NCI-H526 treated with DMSO at 0.1 percent for 48 hours (cell line): ENCODE data around the gene STK16.

Experiments used
- DNase-seq: peaks from one replicate; lab custom pipeline; 2025; lab: John Stamatoyannopoulos, UW

STK16 gene

DNA sequence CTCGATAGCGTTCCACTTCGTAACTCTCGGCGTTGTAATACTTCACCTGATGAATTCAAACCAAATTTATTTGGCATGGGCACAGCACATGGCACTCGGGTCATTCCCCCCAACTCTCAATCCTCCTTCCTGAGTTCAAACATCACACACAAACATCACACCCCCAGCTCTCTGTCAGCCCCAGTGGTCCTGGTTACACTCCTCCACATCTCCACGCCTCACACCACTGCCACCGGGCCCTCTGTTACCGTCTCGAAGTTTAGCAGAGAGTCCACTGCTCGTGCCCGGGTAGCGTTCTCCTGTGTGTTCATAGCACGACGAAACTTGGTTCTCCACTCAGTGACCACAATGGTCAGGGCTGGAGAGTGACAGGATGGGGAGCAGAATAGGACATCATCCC is 31.1 kb upstream of the STK16 start:
- DNase-seq = no peak

DNA sequence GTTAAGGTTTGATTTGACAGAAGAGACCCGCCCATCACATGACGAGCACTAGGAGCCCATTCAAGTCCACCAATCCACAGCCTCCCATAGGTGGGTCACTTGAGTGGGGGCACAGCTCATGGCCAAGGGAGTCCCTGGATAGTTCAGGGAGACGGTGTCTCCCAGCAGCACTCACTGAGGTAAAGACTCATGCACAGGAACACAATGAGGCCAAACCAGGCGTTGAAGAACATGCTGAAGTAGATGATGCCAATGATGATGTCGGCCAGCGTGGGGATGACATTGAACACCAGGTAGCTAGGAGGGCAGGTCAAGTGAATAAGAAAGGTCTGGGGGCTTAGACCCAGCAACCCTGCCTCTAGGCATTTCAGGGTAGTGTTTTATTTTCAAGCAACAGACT is 30.5 kb upstream of the STK16 start:
- no peak for DNase-seq

DNA sequence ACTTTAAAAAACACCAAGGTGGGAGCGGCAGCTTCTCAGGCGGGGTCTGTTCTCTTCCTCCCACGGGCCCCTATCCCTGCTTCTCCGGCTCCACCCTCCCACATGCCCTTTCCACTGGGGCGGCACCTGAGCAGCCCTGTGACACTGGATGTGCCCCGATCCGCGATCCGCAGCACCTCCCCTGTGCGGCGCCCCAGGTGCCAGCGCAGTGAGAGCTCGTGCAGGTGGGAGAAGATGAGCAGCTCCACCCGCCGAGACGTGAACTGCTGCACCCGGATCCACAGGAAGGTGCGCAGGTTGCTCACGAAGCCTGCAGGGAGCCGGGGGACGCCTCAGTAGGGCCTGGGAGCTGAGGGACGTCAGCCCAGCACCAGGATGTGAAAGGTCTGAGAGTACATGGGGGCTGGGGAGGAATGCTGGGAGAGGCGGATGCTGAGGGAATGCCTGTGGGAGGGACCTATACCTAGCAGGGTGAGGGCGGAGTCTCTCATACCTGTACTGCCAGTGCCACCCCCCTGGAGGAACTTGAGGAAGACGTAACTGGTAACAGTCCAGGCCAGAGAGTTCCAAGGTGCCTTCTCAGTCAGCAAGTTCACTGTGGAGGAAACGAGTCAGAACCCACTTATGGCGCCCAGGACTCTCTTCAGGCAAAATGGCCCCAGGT is 29.3 kb upstream of the STK16 start:
- no peak for DNase-seq

DNA sequence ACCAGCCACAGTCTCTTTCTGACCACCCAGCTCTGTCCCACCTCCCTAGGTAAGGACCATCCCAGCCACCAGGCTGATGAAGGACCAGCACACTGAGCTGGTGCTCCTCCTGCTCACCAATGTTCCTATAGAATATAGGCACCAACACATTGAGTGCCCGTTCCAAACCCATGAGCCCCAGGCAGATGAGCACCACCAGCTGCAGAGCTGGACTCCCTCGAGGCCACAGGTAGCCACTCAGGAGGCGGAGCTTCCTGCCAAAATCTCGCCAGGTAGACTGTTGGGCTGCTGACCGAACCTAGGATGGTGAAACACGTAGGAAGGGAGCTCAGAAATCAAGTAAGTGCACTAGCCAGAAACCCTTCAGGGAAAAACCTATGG is 28.8 kb upstream of the STK16 start:
- no peak for DNase-seq

DNA sequence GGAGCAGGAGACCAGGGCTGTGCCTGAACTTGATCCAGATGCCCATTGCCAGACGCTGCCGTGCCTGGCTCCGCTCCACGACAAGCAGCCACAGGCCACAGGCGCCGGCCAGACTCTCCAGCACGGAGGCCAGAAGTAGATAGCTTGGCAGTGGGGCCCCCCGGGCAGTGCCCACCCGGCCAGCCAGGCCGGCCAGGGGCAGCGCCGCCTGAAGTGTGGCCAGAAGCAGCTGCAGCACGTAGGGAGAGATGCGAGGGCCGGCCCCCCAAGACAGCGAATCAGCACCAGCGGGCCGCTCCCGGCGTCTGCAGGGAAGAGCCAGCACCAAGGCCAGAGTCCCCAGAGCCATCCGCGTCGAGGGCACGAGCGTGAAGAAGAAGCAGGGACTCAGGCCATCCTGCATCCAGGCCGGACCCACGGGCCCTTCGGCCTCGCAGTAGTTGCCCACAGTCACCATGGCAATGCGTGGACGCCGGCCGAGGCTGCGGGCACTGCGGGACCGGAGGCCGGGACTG is 27.0 kb upstream of the STK16 start:
- DNase-seq = peak; percentile 35

DNA sequence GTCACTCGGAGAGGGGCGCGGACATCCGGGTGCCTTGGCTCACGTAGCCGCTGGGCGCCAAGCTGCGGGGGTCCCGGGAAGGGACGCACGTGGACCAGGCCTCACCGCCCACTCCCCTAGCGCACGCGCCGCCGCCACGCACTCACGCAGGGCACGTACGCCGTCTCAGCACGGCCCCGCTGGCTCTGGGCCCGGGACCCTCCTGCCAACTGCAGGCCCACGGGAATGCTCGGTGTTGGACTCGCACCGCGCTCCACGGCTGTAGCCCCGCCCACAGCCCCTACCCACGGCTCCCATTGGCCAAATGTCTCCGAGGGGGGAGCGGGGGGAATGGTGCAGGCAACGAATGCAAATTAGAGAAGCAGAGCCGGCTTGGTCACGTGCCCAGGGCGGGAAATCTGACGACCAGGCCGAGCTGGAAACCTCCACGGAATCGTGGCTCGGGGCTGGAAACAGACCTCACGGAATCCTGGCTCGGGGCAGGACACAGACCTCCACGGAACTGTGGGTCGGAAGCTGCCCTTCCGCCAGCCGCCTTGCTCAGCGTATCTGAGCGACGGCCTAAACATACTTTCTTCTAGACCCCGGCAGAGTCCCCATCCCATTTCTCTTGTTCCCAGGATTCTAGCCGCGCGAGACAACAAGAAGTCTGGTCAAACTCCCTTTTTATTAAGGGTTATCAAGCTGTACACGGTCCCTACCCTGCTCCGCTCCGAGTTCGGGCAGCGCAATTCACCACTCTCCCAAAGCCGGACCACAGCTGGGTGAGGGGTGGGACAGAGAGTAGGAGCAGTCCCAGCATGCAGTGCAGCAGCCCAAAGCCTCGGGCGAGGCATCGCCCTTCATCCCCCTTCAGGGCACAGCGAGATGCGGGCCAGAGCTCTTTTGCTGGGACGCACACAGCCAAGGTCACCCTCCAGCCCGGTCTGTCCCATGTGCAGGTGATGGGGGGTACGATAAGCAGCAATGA is 26.3 kb upstream of the STK16 start, which contains the start of gene ABCB6:
Gene ABCB6, minus strand, starts transcription at position 227 of the 970 bp plus-strand sequence. CDS start 285 bp downstream, outside the sequence.
- peak; percentile 88 for DNase-seq

DNA sequence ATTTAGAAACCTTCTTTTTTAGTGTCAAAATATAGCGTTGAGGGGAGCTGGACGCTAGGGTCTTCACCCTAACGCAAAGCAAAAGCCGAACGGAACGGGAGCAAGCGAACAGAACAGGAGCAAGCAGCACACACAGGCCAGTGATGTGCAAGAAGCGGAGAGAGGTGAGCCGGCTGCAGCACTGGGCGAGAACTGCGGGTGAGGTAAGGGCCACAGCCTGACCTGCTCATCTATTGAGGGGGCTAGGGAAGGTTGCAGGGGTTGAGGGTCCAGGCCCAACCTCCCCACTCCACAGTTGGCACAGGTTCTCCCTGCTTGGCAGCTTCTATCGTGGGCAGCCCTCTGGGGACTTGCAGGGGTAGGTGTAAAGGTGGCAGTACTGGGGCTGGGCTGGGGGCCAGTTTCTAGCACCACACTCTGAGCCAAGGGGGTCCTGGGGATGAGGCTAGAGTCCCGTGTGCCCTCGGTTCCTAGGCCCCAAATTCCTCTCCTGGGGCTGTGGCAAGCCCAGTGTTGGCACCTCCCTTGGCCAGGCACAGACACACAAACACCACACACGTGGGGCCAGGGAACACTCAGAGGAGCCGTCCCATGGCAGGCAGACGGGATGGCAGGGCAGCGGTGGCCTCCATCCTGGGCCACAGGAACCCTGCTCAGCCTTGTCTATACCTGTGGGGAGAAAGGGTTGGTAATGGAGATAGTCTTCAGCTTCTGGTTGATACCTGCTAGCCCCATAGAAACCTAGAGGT is 25.3 kb upstream of the STK16 start:
- no peak for DNase-seq

DNA sequence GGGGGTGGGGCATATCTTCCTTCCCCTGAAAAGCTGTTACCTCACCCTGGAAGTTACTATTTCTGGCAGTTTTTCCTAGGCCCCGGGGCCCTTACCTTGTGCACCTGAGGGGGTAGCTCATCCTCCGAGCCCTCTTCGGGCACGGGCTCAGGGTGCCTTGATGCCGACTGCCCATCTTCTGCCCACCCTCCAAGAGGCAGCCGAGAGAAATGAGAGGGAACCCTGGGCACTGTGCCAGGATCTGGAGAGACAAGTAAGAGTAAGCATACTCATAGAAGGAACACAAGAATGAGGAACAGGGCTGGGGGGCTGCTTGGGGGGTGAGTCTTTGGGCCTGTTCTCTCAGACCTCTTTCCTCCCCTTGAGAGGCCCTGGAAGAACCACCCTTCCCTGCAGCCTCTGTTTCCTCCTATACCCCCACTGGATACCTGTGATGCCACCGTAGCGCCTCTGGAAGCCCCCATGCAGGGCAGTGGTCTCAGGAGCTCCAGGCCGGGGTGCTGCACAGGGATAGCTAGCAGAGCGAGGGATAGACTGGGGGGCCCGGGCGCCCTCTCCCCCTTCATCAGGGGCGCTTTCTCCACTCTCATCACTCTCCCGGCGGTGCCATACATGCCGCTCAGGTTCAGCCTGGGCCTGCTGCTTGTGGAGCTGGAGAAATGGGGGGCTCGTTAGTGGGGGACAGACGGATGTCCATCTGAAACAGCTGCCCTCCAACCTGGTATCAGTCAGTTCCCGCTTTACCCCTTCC is 24.5 kb upstream of the STK16 start:
- DNase-seq = no peak

DNA sequence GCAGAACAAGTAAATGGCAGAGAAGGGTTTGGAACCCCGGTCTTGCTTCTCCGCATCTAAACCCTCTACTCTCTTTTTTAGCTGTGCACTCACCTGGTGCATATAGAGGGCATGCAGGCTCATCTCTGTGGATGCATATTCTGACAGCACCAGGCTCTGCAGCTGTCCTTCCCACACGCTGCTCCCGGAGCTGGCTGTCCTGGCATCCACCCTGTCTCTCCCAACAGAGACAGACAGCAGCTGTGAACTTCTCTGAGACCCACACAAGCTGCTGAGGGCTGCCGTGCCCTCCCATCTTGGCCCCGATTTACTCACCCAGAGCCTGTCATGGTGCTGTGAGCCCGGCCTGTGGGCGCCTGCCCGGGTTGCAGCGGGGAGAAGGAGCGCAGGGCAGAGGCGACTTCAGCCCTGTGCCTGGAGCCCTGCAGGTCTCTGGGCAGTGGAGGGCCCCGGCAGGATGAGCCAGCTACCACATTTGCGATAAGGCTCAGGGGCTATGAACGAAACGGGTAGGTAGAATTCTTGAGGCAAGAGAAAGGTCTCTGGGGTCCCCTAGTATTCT is 23.2 kb upstream of the STK16 start:
- DNase-seq = no peak

DNA sequence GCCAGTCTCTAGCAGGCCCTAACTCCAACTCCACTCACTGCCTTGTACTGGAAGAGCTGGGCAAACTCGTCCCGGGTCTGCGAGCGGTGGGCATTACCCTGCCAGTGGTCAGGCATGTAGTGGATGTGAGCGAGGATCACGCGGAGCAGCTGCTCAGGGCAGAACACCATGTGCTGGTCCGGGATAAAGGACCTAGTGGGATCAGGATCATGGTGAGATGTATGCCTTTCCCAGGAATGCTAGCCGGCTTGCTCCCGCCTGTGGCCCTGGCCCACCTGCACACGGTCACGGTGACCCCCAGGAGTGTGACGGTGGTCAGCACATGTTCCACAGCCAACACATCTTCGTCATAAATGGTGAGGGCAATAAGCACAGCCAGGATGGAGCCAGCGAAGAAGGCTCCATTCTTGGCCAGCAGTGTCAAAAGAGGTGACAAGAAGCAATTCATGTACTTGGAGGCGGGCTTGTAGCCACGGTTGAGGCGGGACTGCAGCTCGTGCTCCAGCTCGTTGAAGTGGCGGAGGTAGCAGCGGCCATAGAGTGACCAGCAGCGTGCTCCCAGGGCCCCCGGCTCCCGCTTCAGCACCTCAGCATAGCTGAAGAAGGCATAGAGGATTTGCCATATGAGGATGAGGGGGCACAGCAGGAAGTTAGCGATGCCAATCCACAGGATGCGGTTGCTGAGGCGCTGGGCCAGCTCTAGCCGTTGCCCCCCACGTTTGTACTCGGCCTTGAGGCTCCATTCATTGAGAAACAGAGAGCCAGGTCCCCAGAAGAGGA is 21.3 kb upstream of the STK16 start:
- DNase-seq = no peak

DNA sequence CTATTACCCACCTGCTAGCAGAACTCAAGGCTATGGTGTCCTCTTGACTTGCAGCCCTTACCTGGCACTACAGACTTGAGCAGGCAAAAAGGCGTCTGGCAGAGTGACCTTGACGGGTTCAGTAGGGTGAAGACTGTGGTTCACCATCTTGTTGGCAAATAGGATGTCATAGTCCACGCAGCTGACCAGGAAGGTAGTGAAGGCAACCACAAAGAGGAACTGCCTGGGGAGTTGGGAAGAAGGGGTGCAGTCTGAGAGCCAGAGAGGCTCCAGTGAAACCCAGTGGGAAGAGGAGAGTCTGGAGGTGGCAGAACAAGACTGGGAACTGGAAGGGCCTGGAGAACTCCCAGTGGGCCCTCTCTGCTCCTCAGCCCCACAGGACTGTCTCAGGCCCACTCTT is 19.9 kb upstream of the STK16 start:
- DNase-seq = no peak

DNA sequence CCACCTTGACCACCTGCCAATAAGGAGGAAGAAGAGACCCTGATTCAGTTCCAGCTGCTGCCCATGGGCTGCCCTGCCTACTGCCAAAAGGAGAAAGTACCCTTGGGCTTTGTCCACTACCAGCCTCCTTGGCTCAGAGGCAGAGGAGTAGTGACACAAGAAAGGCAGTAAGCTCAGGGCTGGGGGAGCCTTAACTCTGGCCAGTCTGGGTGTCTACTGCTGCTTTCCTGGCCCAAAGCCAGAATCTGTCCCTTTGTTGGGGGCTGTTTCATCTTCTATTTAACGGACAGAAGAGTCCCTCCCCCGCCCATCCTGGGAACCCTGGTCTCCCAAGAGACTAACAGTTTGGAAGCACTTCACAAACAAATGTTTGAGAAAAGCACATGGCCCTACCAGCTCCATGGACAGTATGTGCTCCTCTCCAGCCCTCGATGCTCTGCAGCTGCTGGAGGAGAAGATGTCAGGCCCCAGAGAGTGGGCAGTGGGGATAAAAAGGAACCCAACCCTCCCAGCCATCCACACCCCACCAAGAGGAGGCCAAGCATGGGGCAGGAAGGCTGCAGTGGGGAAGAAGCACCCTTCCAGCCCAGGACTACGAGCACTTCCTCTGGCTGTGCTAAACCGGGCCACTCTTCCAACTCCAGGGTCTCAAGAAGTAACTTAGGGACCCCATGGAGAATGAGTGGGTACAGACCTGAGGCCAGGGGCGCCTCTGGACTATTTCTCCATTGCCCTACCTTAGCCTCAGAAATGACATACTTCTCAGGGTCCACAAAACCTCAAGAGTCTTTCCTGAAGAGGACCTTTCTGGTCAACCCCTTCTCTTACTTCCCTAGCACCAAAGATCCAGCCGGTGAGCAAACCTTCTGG is 17.0 kb upstream of the STK16 start:
- no peak for DNase-seq

DNA sequence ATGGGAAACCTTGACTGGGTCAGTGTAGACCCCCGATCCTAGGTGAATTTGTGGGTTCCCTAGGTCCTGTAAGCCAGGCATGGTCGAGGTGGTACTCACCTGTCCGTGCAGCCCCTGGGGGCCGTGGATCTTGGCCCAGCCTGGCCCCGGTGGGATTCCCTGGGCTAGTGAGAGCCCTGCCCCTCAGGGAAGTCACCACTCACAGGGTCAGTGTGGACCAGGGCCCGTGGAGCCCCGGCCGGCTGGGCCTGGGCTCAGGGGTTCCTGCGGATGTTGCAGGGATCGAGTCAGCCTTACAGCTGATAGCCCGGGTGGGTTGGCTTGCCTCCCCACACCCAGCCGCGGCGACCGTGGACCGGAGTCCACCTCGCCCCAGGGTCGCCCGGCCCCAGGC is 16.4 kb upstream of the STK16 start:
- DNase-seq = no peak

DNA sequence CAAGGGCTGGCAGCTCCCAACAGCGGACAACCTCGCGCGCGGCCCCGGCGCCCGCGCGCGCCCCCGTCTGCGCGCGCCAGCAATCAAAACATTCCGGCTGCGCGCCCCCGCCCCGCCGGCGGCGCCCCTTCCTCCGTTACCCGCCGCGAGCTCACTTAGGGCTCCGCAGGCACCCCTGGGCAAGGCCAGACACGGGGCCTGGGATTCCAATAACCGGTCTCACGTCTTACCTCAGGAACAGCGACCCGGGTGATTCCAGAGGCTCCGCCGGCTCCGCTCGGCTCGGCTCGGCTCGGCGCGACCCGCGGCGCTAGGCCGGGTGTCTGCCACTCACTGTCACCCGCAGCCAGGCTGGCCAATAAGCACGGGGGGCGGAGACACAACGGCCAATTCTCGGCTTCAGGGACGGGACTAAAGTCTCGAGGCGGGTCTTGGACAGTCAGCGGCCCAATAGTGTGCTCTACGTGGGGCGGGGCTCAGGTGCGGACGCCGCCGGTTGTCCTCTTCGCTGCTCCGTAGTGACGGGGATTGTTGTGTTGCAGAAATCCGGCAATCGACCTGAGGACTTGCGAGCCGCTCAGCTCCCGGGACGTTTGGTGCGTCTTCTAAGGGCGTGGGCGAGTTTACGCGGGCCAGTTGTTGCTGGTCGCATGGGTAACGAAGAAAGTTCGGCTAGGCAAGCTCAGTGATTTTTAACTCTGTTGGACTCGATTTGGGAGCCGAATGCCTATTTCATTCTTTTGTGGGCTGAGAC is 15.8 kb upstream of the STK16 start, which contains the start of the genes ANKZF1 and ATG9A:
Gene ANKZF1, plus strand, starts transcription at position 502 of the 754 bp plus-strand sequence. CDS start 452 bp downstream, outside the sequence.
Gene ATG9A, minus strand, starts transcription at position 332 of the 754 bp plus-strand sequence. CDS start 1,612 bp downstream, outside the sequence.
- DNase-seq = peak; percentile 98

DNA sequence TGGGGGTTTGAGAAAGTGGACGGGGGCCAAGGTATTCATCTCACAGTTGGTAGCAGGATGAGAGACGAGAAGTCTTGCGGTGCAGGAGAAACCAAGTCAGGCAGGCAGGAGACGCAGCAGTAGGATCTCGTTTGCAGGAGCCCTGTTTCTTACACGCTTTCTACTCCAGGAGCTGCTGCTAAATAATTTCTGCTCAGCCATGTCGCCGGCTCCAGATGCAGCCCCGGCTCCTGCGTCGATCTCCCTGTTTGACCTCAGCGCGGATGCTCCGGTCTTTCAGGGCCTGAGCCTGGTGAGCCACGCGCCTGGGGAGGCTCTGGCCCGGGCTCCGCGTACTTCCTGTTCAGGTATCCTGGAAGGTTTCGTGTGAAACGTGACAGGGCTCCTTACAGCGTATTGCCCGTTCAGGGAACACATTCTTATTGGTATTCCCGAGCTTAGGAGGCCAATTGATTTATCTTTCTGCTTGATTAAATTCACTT is 15.2 kb upstream of the STK16 start:
- DNase-seq = no peak

DNA sequence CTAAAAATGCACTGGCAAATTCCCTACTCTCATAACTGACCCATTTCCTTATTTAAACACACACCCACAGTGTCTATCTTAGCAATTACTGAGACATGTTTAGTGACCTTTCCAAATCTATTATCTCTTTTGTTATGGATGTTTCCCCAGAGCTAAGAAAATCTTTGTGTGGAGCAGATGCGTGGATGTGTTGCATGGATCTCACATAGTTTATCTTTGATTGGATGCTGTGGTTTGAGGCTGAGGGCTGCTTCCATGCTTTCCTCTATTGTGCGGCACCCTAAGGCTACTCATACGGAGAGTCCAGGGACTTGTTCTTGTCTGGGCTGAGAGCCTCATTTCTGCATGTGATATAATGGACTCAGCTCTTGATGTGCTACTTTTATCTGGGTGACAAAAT is 10.9 kb upstream of the STK16 start:
- no peak for DNase-seq

DNA sequence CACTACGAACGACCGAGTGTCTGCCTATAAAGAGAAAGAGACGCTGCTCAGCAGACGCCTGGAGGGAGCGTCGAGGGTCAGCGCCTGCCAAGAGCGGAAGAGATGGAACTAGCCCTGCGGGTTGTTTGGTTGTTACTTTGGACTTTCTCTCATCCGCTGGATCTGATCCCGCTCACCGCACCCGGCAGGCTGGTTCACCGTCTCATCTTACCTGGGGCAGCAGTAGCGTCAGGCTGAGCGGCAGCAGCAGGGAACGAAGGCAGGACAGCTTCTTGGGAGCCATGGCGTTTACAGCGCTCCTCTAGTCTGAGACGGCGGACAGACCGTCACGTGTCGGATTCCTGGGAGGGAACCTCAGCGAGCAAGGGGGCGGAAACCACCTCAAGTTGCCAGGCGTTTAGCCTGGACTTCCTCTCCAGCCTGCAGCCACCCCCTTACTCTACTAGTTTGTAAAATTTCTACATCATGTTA is 2.0 kb upstream of the STK16 start:
- DNase-seq = no peak

DNA sequence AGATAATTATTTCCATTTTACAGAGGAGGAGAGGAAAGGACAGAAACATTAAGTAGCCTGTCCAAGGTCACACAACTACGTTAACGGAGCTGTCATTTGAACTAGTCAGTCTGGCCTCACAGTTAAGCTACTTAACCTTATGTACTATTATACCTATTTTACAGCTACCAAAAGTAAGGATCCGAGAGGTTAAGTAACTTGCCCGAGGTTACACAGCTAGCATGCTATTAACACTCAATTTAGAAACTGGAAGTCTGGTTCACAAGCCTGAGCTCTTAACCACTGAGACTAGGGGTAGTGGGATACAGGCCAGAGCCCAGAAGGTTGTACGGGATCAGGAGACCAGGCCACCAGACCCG is 511 bp upstream of the STK16 start:
- DNase-seq = no peak
